ENCODE results near the gene ATG16L1. TPM values are rescaled to one million over a fixed set of nuclear protein-coding genes. Genes with fewer than 3 reads are reported as not detected.
A peak's percentile ranks its signal among the peaks of the same experiment; 100 is the strongest.

ATG16L1 gene
- polyA plus RNA-seq, 3 donors: 3.3 to 22.9 (median 4.3) TPM

- Mint-ChIP-seq H3K4me1 (peaks cover 6% of the 10 kb centered on the region), H3K9me3 (peaks cover 0 to 7% (median 4%) of the 10 kb centered on the region in 7 donors), H3K27me3 (ENCODE audit: low read depth in 3 of 3) (peaks cover 1 to 7% (median 1%) of the 10 kb centered on the region in 3 donors), H3K27ac (peak overlapping the region in 4 of 7 donors; percentile 14 to 82 (median 54)), H3K4me3 (no peak overlapping the region), H3K36me3 (peaks cover 1 to 9% of the 10 kb centered on the region in 2 donors)
- H3K27me3 ChIP-seq (ENCODE audit: control insufficient read depth in 2 of 2, insufficient read depth in 2 of 2, low read length in 2 of 2): no peaks in the 10 kb centered on the region
- no peak overlapping the region for H3K9ac ChIP-seq (ENCODE audit: insufficient read depth, low read length, poor library complexity, severe bottlenecking)
- no peak overlapping the region for H3K27ac ChIP-seq (ENCODE audit: low read depth in 1 of 2, low read length in 2 of 2)
- H3K4me2 ChIP-seq (replicated peaks; ENCODE audit: extremely low read depth, low read length, poor library complexity, severe bottlenecking): no peak overlapping the region
- no peaks in the 10 kb centered on the region for H3K4me1 ChIP-seq (ENCODE audit: control insufficient read depth in 1 of 2, insufficient read depth in 2 of 2, low read length in 2 of 2)
- no peak overlapping the region for H2AFZ ChIP-seq (ENCODE audit: insufficient read depth, low read depth, low read length, poor library complexity, severe bottlenecking)
- H3K4me3 ChIP-seq (replicated peaks in 1 of 3; ENCODE audit: low read depth in 2 of 3, low read length in 3 of 3): no peak overlapping the region
- no peaks in the 10 kb centered on the region for H3K79me2 ChIP-seq (ENCODE audit: insufficient read depth, low read length)
- H3K36me3 ChIP-seq (replicated peaks in 1 of 2; ENCODE audit: control insufficient read depth in 1 of 2, insufficient read depth in 2 of 2, low read length in 2 of 2): peaks cover under 1 to 1% of the 10 kb centered on the region in 2 donors
- no peaks in the 10 kb centered on the region for H4K20me1 ChIP-seq (ENCODE audit: insufficient read depth, low read length)
- no peaks in the 10 kb centered on the region for H3K9me3 ChIP-seq (replicated peaks in 1 of 2; ENCODE audit: control insufficient read depth in 1 of 2, insufficient read depth in 1 of 2, low read length in 2 of 2)
- peak; percentile 72 to 89 (median 80) for DNase-seq
- TF ChIP-seq CTCF (IDR thresholded peaks at IDR 0.05): no peak
- intact Hi-C loops (cut with micrococcal nuclease): no loop called here
- 80% methylated on average over 5 of the region's 8 CpGs for WGBS (ENCODE audit: insufficient coverage)
These were observed 33.5 kb upstream of the ATG16L1 start for GRCh38 chr2:233217892-233218377.

GRCh38 chr2:233218836-233219235, 32.6 kb upstream of the ATG16L1 start:
- Histone ChIP-seq H2AFZ (ENCODE audit: insufficient read depth, low read depth, low read length, poor library complexity, severe bottlenecking) (no peak overlapping the region), H3K9ac (ENCODE audit: insufficient read depth, low read length, poor library complexity, severe bottlenecking) (no peak overlapping the region), H3K4me1 (ENCODE audit: control insufficient read depth in 1 of 2, insufficient read depth in 2 of 2, low read length in 2 of 2) (peaks cover 6 to 8% of the 10 kb centered on the region in 2 donors), H3K4me3 (replicated peaks in 1 of 3; ENCODE audit: low read depth in 2 of 3, low read length in 3 of 3) (no peak overlapping the region), H3K36me3 (replicated peaks in 1 of 2; ENCODE audit: control insufficient read depth in 1 of 2, insufficient read depth in 2 of 2, low read length in 2 of 2) (no peaks in the 10 kb centered on the region), H3K4me2 (replicated peaks; ENCODE audit: extremely low read depth, low read length, poor library complexity, severe bottlenecking) (no peak overlapping the region), H3K79me2 (ENCODE audit: insufficient read depth, low read length) (no peaks in the 10 kb centered on the region), H3K9me3 (replicated peaks in 1 of 2; ENCODE audit: control insufficient read depth in 1 of 2, insufficient read depth in 1 of 2, low read length in 2 of 2) (no peaks in the 10 kb centered on the region), H3K27me3 (ENCODE audit: control insufficient read depth in 2 of 2, insufficient read depth in 2 of 2, low read length in 2 of 2) (no peaks in the 10 kb centered on the region), H3K27ac (ENCODE audit: low read depth in 1 of 2, low read length in 2 of 2) (no peak overlapping the region), H4K20me1 (ENCODE audit: insufficient read depth, low read length) (no peaks in the 10 kb centered on the region)
- H3K27ac Mint-ChIP-seq: peak overlapping the region in 1 of 7 donors; percentile 38
- H3K4me3 Mint-ChIP-seq: no peak overlapping the region
- 100% methylated on average over 6 of the region's 6 CpGs for WGBS (ENCODE audit: insufficient coverage)
- TF ChIP-seq CTCF (IDR thresholded peaks at IDR 0.05): no peak
- H3K36me3 Mint-ChIP-seq: peaks cover 0 to 6% of the 10 kb centered on the region in 2 donors
- no peak for DNase-seq
- intact Hi-C loops (cut with micrococcal nuclease): no loop called here
- H3K9me3 Mint-ChIP-seq: peaks cover 0 to 7% (median 4%) of the 10 kb centered on the region in 7 donors
- peaks cover 12% of the 10 kb centered on the region for H3K4me1 Mint-ChIP-seq
- peaks cover 1 to 7% (median 1%) of the 10 kb centered on the region in 3 donors for H3K27me3 Mint-ChIP-seq (ENCODE audit: low read depth in 3 of 3)

All from CD14-positive monocyte (primary cell).